Ascending aorta (tissue), 2 donors: ENCODE data around the gene APBA3. TPM values are rescaled to one million over a fixed set of nuclear protein-coding genes. Genes with fewer than 3 reads are reported as not detected.

ENCODE experiments used
- DNase-seq, 2 donors: peaks; one replicate each; pipeline ENCODE4 v3.0.0-alpha.2; 2019; ENCODE audit warnings: low spot score in 2 of 2
- H3K27ac ChIP-seq, 2 donors: fragments of 200-600 bp; sonication (generic); one replicate each; pipeline ENCODE4 v1.5.1; 2016 to 2017; ENCODE audit warnings: mild to moderate bottlenecking in 1 of 2
- H3K27me3 ChIP-seq: fragments of 200-600 bp; sonication (generic); one replicate; pipeline ENCODE4 v1.5.1; 2017
- H3K36me3 ChIP-seq, 2 donors: fragments of 200-600 bp; sonication (generic); one replicate each; pipeline ENCODE4 v1.5.1; 2016
- H3K4me1 ChIP-seq, 2 donors: fragments of 200-600 bp; sonication (generic); one replicate each; pipeline ENCODE4 v1.5.1; 2016 to 2017; ENCODE audit warnings: mild to moderate bottlenecking in 1 of 2
- H3K4me3 ChIP-seq, 2 donors: fragments of 200-600 bp; sonication (generic); one replicate each; pipeline ENCODE4 v1.5.1; 2016 to 2017; ENCODE audit warnings: mild to moderate bottlenecking in 1 of 2
- H3K9me3 ChIP-seq, 2 donors: fragments of 200-600 bp; sonication (generic); one replicate each; pipeline ENCODE4 v1.5.1; 2016
- intact Hi-C: fragments of 100-400 bp; cut with DNase I; formaldehyde crosslinking; loops from one replicate; pipeline ENCODE4 v1.15.1; 2023
- total RNA-seq: library from RNA; depleted of rRNA; stranded (reverse); fragments of >200 nt; gene quantifications from one replicate; pipeline ENCODE4 v1.1.0, GENCODE V29; 2016
- TF ChIP-seq, protein P1 (sequence below), 3 experiments: fragments of 200-600 bp in 2 of 3; fragments of 450-650 bp in 1 of 3; sonication (generic) in 2 of 3; IDR thresholded peaks; one replicate each; pipeline ENCODE4 v1.5.1; 2016 to 2019; ENCODE audit warnings: antibody characterized with exemption in 3 of 3, mild to moderate bottlenecking in 1 of 3, moderate library complexity in 1 of 3

APBA3 gene
- total RNA-seq, 1 donor from 2014 or later, result 58.9 TPM

DNA sequence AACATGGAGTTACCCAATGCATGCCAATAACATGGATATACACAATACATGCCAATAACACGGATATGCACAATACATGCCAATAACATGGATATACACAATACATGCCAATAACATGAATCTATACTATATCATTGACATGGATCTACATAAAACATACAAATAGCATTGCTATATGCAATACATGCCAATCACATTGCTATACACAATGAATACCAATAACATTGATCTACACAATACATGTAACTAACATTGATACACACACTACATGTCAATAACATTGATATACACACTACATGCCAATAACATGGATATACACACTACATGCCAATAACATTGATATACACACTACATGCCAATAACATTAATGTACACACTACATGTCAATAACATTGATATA is 60.3 kb downstream of the APBA3 start:
- no peak overlapping the region for H3K27ac ChIP-seq
- H3K9me3 ChIP-seq, result no peaks in the 10 kb centered on the region
- H3K4me1 ChIP-seq, result peaks cover 0 to 20% of the 10 kb centered on the region in 2 donors
- no peak for DNase-seq
- no peaks in the 10 kb centered on the region for H3K36me3 ChIP-seq
- intact Hi-C loops, result loop anchor here (2.0 to 5.0 kb wide), 2 partner anchors 74 to 154 kb away; partner anchors contain the start of gene CACTIN
- H3K4me3 ChIP-seq, result no peak overlapping the region
- TF ChIP-seq, protein P1, sequence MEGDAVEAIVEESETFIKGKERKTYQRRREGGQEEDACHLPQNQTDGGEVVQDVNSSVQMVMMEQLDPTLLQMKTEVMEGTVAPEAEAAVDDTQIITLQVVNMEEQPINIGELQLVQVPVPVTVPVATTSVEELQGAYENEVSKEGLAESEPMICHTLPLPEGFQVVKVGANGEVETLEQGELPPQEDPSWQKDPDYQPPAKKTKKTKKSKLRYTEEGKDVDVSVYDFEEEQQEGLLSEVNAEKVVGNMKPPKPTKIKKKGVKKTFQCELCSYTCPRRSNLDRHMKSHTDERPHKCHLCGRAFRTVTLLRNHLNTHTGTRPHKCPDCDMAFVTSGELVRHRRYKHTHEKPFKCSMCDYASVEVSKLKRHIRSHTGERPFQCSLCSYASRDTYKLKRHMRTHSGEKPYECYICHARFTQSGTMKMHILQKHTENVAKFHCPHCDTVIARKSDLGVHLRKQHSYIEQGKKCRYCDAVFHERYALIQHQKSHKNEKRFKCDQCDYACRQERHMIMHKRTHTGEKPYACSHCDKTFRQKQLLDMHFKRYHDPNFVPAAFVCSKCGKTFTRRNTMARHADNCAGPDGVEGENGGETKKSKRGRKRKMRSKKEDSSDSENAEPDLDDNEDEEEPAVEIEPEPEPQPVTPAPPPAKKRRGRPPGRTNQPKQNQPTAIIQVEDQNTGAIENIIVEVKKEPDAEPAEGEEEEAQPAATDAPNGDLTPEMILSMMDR (IDR thresholded peaks at IDR 0.05), result no peak
- no peaks in the 10 kb centered on the region for H3K27me3 ChIP-seq

Other genes starting within 250 kb of the APBA3 start
- not detected for gene TEKTIP1, start 222.5 kb downstream of the APBA3 start, total RNA-seq
- 133 TPM for gene MFSD12, start 204.1 kb downstream of the APBA3 start, total RNA-seq
- gene HMG20B, start 188.7 kb downstream of the APBA3 start, total RNA-seq, result 149 TPM
- gene GIPC3, start 176.2 kb downstream of the APBA3 start, total RNA-seq, result 6.1 TPM
- 37.8 TPM for gene TBXA2R, start 154.8 kb downstream of the APBA3 start, total RNA-seq
- 57.6 TPM for gene CACTIN, start 134.9 kb downstream of the APBA3 start, total RNA-seq
- 87.3 TPM for gene PIP5K1C, start 61.2 kb downstream of the APBA3 start, total RNA-seq
- 12.6 TPM for gene TJP3, start 53.3 kb downstream of the APBA3 start, total RNA-seq
- gene MRPL54, start 990 bp upstream of the APBA3 start, total RNA-seq, result 34.9 TPM
- gene RAX2, start 10.5 kb upstream of the APBA3 start, total RNA-seq, result not detected
- not detected for gene MATK, start 24.7 kb upstream of the APBA3 start, total RNA-seq
- gene ZFR2, start 107.3 kb upstream of the APBA3 start, total RNA-seq, result not detected
- gene ATCAY, start 119.0 kb upstream of the APBA3 start, total RNA-seq, result not detected
- gene NMRK2, start 171.4 kb upstream of the APBA3 start, total RNA-seq, result not detected
- 135 TPM for gene DAPK3, start 209.4 kb upstream of the APBA3 start, total RNA-seq
- 1,544 TPM for gene EEF2, start 223.8 kb upstream of the APBA3 start, total RNA-seq
- gene PIAS4, start 246.0 kb upstream of the APBA3 start, total RNA-seq, result 30.8 TPM